PFSK-1 (cell line): Measurements from ENCODE around the gene DOCK4.

Source experiments
- FOXP2 ChIP-seq: optimal IDR thresholded peaks from 2 replicates; pipeline ENCODE3; 2011; ENCODE audit warnings: borderline replicate concordance, control low read depth, inconsistent platforms; ENCODE audit not compliant: insufficient read depth; ENCODE audit errors: extremely low read length, extremely low read depth
- POLR2AphosphoS5 ChIP-seq: IDR thresholded peaks from 2 replicates; pipeline ENCODE4 v1.6.1; 2012; ENCODE audit warnings: low read depth, mild to moderate bottlenecking, control low read depth, low read length, moderate library complexity
- SIN3A ChIP-seq: IDR thresholded peaks from 2 replicates; pipeline ENCODE4 v1.6.1; 2012; ENCODE audit warnings: mild to moderate bottlenecking, low read length, moderate library complexity, borderline replicate concordance; ENCODE audit not compliant: insufficient read depth
- TAF1 ChIP-seq: IDR thresholded peaks from 2 replicates; pipeline ENCODE4 v1.6.1; 2012; ENCODE audit warnings: low read length, control low read depth, borderline replicate concordance; ENCODE audit not compliant: insufficient read depth
- TF ChIP-seq, protein P1 (sequence below), 2 experiments: IDR thresholded peaks; 2 replicates each; pipeline versions ENCODE4 v1.6.1 to v1.8.0; 2011 to 2012; ENCODE audit warnings: low read depth in 2 of 2, low read length in 2 of 2, control low read depth in 1 of 2, inconsistent platforms in 1 of 2, mild to moderate bottlenecking in 1 of 2, moderate library complexity in 1 of 2; ENCODE audit not compliant: insufficient read depth in 1 of 2

DOCK4 gene

DNA sequence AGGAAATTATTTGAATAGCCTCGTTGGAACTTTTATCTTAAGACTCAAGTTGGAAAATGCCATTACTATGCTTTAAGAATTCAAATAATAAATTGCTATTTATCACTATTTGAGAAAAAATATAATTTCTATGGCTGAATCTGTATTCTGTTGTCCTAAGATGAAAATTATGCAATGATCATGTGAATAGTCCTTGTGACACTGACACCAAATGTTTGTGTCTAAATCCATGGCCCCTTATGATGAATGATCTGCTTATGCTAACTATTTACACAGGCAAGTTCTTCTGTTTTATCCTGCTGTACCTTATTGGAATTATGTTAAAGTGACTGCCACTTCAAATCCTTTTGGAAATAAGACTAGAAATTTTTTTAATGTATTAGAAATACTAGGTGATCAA is 208.7 kb downstream of the DOCK4 start:
- TF ChIP-seq FOXP2 (no peak), SIN3A (no peak), POLR2AphosphoS5 (no peak), TAF1 (no peak)
- TF ChIP-seq, protein P1, sequence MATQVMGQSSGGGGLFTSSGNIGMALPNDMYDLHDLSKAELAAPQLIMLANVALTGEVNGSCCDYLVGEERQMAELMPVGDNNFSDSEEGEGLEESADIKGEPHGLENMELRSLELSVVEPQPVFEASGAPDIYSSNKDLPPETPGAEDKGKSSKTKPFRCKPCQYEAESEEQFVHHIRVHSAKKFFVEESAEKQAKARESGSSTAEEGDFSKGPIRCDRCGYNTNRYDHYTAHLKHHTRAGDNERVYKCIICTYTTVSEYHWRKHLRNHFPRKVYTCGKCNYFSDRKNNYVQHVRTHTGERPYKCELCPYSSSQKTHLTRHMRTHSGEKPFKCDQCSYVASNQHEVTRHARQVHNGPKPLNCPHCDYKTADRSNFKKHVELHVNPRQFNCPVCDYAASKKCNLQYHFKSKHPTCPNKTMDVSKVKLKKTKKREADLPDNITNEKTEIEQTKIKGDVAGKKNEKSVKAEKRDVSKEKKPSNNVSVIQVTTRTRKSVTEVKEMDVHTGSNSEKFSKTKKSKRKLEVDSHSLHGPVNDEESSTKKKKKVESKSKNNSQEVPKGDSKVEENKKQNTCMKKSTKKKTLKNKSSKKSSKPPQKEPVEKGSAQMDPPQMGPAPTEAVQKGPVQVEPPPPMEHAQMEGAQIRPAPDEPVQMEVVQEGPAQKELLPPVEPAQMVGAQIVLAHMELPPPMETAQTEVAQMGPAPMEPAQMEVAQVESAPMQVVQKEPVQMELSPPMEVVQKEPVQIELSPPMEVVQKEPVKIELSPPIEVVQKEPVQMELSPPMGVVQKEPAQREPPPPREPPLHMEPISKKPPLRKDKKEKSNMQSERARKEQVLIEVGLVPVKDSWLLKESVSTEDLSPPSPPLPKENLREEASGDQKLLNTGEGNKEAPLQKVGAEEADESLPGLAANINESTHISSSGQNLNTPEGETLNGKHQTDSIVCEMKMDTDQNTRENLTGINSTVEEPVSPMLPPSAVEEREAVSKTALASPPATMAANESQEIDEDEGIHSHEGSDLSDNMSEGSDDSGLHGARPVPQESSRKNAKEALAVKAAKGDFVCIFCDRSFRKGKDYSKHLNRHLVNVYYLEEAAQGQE (IDR thresholded peaks at IDR 0.05; ENCODE audit: insufficient read depth in 1 of 2, low read depth in 2 of 2, low read length in 2 of 2) = no peak

DNA sequence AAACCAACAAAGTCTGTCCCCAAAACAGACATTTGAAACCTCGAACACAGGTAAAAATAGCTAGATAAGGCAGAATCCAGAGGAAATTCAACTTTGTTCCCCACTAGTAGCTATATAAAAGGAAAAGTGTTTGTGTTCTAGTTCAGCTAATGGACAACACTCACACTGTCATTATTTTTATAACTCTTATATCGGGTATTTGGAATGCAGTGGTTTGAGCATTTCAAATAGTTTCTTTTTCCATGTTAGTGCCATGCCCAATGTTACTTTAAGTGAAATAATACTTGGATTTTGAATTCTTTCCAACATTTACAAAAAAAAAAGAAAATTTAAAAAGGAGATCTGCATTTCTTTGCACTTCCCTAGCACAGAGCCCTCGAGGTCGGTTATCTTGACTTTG is 213.6 kb downstream of the DOCK4 start:
- TF ChIP-seq POLR2AphosphoS5 = no peak
- no peak for TF ChIP-seq FOXP2
- TF ChIP-seq, protein P1 (IDR thresholded peaks at IDR 0.05; ENCODE audit: insufficient read depth in 1 of 2, low read depth in 2 of 2, low read length in 2 of 2) = no peak
- TF ChIP-seq TAF1 = no peak
- TF ChIP-seq SIN3A = no peak

DNA sequence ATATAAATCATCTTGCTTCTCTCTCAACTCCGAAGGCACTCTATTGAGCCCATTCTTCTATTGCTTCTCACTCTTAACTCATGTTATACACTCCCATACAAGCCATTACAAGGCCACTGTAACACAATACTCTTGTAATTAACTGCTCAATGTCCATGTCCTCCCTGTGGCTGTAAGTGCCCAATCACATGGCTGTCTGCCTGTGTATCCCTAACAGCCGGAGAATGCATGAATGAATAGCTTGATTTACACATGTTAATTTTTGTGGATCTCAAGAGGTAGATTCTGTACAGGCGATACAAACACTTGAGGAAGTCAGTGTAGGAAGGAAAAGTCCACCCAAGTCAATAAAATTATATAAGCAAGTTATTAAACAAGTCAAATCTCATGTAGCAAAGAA is 215.6 kb downstream of the DOCK4 start:
- TF ChIP-seq TAF1 (no peak), FOXP2 (no peak)
- TF ChIP-seq, protein P1 (IDR thresholded peaks at IDR 0.05; ENCODE audit: insufficient read depth in 1 of 2, low read depth in 2 of 2, low read length in 2 of 2) = no peak

DNA sequence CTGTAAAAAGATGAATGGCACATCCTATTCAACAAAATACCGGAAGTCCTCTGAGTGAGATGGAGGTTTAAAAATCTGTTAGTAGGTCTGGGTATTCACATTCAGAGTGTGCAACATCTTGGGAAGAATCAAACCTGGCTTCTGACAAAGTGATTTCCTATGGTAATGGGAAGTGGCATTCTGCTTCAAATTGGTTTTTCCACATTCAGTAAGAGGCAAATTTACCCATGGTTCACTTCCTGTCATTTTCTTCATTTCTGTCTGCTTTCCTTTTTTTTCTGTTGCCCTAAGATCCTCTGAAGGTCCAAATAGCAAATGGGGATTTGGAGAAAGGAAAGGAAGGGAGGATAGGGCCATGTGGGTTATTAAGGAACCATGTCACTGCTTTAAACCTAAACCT is 218.3 kb downstream of the DOCK4 start:
- TF ChIP-seq FOXP2 (no peak), SIN3A (no peak), POLR2AphosphoS5 (no peak), TAF1 (no peak)
- TF ChIP-seq, protein P1 (IDR thresholded peaks at IDR 0.05; ENCODE audit: insufficient read depth in 1 of 2, low read depth in 2 of 2, low read length in 2 of 2) = no peak
